Activated T-cell treated with anti-CD3 and anti-CD28 coated beads, Interleukin-2, amount 50 U/mL, for 72 hours (primary cell): ENCODE data around the gene ACTG1. TPM values are rescaled to one million over a fixed set of nuclear protein-coding genes. Genes with fewer than 3 reads are reported as not detected.
"Not testable (repeated sequence)": the region's sequence is repeated elsewhere in the genome, so short reads cannot be mapped to it uniquely, and the experiment has no call there.

ENCODE experiments used
- ATAC-seq, 2 donors: fragments of 150-1000 bp; cut with Tn5 transposase; replicated peaks in 1 of 2; 2 replicates each; pipeline ENCODE4 v1.10.0; 2021; ENCODE audit warnings: moderate library complexity in 2 of 2, mild to moderate bottlenecking in 1 of 2
- DNase-seq, 2 donors: peaks; one replicate each; pipeline ENCODE4 v3.0.0; 2021 to 2022; ENCODE audit warnings: mixed read lengths in 1 of 2
- H3K27ac Mint-ChIP-seq: one replicate; pipeline ENCODE4 v1.8.0; 2022; ENCODE audit warnings: mild to moderate bottlenecking, moderate library complexity, mixed read lengths
- H3K27me3 Mint-ChIP-seq: one replicate; pipeline ENCODE4 v1.8.0; 2022; ENCODE audit warnings: low read depth, mixed read lengths
- H3K36me3 Mint-ChIP-seq, 2 donors: one replicate each; pipeline ENCODE4 v1.8.0; 2022; ENCODE audit warnings: mixed read lengths in 2 of 2, mild to moderate bottlenecking in 1 of 2; ENCODE audit not compliant: insufficient read depth in 2 of 2
- H3K4me1 Mint-ChIP-seq: one replicate; pipeline ENCODE4 v1.8.0; 2022; ENCODE audit warnings: low read depth, mixed read lengths
- H3K4me3 Mint-ChIP-seq, 2 donors: one replicate each; pipeline ENCODE4 v1.8.0; 2022; ENCODE audit warnings: mild to moderate bottlenecking in 2 of 2, mixed read lengths in 2 of 2, moderate library complexity in 2 of 2
- H3K9me3 Mint-ChIP-seq, 2 donors: one replicate each; pipeline ENCODE4 v1.8.0; 2022; ENCODE audit warnings: mixed read lengths in 2 of 2
- total RNA-seq, 2 donors: library from RNA; stranded (reverse); gene quantifications; one replicate each; pipeline ENCODE4 v1.2.3, GENCODE V29; 2022

Gene ACTG1
- total RNA-seq, 2 donors from 2014 or later, result 3,862 to 3,966 TPM

DNA sequence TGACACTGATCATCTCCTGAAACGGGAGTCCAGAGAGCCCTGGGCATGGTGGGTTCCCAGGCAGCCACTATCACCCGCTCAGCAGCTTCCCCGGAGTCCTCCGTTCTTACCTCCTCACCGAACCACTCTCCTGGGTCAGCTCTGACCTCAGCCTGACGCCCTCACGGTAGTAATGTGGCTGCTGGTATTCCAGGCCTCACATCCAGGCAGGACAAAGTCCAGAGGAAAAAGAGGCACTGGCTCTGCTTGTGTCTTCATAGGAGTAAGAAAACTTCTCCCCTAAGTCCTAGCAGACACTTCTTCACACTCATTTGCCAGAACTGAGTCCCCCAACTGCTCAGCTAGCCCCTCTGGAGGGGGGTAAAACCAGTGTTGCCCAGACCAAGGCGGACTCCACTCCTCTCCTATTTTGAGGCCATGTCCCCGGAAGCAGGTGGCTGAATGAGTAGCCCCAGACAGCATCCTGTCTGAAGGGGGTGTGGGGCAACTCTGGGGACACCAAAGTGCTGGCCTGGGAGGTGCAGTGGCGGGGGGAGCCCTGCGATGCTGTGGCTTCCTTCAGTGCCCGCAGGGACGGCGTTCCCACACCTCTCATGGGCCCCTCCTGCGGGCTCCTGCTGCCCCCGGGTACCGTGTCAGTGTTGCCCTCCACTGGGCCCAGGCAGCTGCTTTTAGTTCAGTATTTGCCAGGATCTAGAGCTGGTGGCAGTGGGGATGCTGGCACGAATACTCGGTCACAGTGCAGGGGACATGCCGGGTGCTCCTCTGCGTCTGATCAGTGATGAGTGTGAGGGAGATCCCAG, 20.9 kb upstream of the ACTG1 start:
- Mint-ChIP-seq H3K4me3 (no peak overlapping the region), H3K27ac (no peak overlapping the region), H3K36me3 (peaks cover 0 to 1% of the 10 kb centered on the region in 2 donors), H3K9me3 (no peaks in the 10 kb centered on the region), H3K4me1 (no peaks in the 10 kb centered on the region), H3K27me3 (peaks cover 16% of the 10 kb centered on the region)
- DNase-seq (no peak), ATAC-seq (peak in 1 of 2 donors; percentile 13)

GRCh38 chr17:81532490-81533287, 20.1 kb upstream of the ACTG1 start:
- Mint-ChIP-seq H3K4me3 (no peak overlapping the region), H3K4me1 (no peaks in the 10 kb centered on the region), H3K27ac (no peak overlapping the region), H3K9me3 (no peaks in the 10 kb centered on the region), H3K36me3 (no peaks in the 10 kb centered on the region), H3K27me3 (peaks cover 16% of the 10 kb centered on the region)
- DNase-seq (no peak), ATAC-seq (no peak)

DNA sequence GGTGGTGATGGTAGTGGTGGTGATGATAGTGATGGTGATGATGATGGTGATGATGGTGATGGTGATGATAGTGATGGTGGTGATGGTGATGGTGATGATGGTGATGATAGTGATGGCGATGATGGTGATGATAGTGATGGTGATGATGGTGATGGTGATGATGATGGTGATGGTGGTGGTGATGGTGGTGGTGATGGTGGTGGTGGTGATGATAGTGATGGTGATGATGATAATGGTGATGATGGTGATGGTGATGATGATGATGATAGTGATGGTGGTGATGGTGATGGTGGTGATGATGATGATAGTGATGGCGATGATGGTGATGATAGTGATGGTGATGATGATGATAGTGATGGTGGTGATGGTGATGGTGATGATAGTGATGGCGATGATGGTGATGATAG, 19.4 kb upstream of the ACTG1 start:
- peaks cover 16% of the 10 kb centered on the region for H3K27me3 Mint-ChIP-seq
- not testable (repeated sequence) for ATAC-seq, DNase-seq, H3K27ac Mint-ChIP-seq, H3K36me3 Mint-ChIP-seq, H3K4me1 Mint-ChIP-seq, H3K4me3 Mint-ChIP-seq, H3K9me3 Mint-ChIP-seq

- not testable (repeated sequence) for ATAC-seq
Observed at GRCh38 chr17:81531013-81531412, 18.4 kb upstream of the ACTG1 start.

DNA sequence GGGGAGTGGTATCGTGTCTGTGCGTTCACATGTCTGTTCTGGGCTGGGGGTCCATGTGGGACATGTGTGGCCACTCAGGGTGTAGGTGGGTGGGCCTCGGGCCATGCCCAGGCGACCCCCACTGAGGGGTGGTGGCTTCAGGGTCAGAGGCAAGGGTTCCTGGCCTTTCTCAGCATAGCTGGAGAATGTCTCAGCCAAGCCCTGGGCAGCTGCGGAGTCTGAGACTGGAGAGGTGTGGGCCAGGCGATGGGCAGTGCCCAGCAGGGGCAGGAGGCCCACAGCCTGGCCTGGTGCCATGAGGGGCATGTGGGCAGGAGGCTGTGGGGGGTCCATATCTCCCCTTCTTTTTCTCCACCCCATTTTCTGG, 16.8 kb upstream of the ACTG1 start:
- H3K9me3 Mint-ChIP-seq, result no peaks in the 10 kb centered on the region

More at GRCh38 chr17:81531013-81531412, 18.4 kb upstream of the ACTG1 start:
- not testable (repeated sequence) for H3K36me3 Mint-ChIP-seq, H3K9me3 Mint-ChIP-seq, DNase-seq, H3K4me1 Mint-ChIP-seq, H3K4me3 Mint-ChIP-seq, H3K27ac Mint-ChIP-seq
- H3K27me3 Mint-ChIP-seq, result peaks cover 13% of the 10 kb centered on the region

GRCh38 chr17:81528651-81529436, 16.2 kb upstream of the ACTG1 start:
- no peaks in the 10 kb centered on the region for H3K4me1 Mint-ChIP-seq
- no peaks in the 10 kb centered on the region for H3K9me3 Mint-ChIP-seq
- DNase-seq, result no peak
- no peaks in the 10 kb centered on the region for H3K36me3 Mint-ChIP-seq
- H3K4me3 Mint-ChIP-seq, result no peak overlapping the region
- H3K27me3 Mint-ChIP-seq, result peaks cover 6% of the 10 kb centered on the region
- no peak for ATAC-seq
- no peak overlapping the region for H3K27ac Mint-ChIP-seq

More for the DNA sequence above, 16.8 kb upstream of the ACTG1 start:
- DNase-seq, result no peak
- Mint-ChIP-seq H3K27me3 (peaks cover 6% of the 10 kb centered on the region), H3K4me3 (no peak overlapping the region), H3K36me3 (no peaks in the 10 kb centered on the region), H3K27ac (no peak overlapping the region), H3K4me1 (no peaks in the 10 kb centered on the region)
- ATAC-seq, result no peak

GRCh38 chr17:81528384-81528650, 15.7 kb upstream of the ACTG1 start:
- no peak for DNase-seq
- ATAC-seq, result no peak
- no peak overlapping the region for H3K27ac Mint-ChIP-seq
- peaks cover 3% of the 10 kb centered on the region for H3K27me3 Mint-ChIP-seq
- H3K4me1 Mint-ChIP-seq, result no peaks in the 10 kb centered on the region
- H3K36me3 Mint-ChIP-seq, result no peaks in the 10 kb centered on the region
- no peak overlapping the region for H3K4me3 Mint-ChIP-seq
- no peaks in the 10 kb centered on the region for H3K9me3 Mint-ChIP-seq

DNA sequence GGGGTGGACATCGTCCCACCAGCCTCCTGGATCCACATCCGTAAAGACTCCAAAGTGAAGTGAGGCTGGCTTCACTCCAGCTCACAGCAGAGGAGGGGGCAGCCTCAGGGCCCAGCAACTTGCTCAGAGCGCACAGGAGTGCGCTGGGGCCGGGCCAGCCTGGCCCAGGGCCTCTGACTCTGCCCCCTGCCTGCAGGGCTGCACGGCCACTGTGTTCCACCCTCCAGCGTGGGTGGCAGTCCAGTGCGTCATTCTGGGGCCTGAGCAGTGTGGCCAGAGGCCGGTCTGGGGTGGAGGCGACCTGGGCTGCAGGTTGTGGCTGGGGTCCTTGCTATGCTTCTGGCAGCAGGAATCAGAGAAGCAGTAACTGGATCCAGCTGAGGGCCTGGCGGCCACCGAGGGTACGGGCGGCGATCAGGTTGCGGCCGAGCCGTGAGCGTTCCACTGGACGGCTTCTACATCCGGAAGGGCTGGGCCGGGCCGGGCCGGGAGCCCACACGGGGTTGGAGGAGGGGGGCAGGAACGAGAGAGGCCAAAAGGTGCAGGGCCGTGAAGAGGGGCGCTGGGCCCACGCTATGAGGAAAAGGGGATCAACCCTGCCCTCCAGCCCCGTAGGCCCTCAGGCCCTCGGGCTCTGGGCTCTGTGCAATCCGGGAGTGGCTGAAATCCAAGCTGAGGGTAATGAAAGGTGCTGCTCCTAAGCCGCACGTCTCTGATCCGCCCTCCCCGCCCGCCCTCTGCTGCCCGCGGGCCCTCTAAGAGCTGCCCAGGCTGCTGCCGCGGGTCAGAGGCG, 15.2 kb upstream of the ACTG1 start, which contains the start of gene FSCN2:
Gene FSCN2 (plus strand): TSS at position 787 of the 793 bp plus-strand sequence. CDS start 155 bp downstream, outside the sequence.
- Mint-ChIP-seq H3K4me3 (no peak within 1 kb of the TSS), H3K9me3 (no peaks in the 10 kb centered on the region), H3K27ac (no peak within 1 kb of the TSS), H3K27me3 (no peaks in the 10 kb centered on the region), H3K4me1 (no peaks in the 10 kb centered on the region), H3K36me3 (no peaks in the 10 kb centered on the region)
- ATAC-seq (no peak), DNase-seq (no peak)

DNA sequence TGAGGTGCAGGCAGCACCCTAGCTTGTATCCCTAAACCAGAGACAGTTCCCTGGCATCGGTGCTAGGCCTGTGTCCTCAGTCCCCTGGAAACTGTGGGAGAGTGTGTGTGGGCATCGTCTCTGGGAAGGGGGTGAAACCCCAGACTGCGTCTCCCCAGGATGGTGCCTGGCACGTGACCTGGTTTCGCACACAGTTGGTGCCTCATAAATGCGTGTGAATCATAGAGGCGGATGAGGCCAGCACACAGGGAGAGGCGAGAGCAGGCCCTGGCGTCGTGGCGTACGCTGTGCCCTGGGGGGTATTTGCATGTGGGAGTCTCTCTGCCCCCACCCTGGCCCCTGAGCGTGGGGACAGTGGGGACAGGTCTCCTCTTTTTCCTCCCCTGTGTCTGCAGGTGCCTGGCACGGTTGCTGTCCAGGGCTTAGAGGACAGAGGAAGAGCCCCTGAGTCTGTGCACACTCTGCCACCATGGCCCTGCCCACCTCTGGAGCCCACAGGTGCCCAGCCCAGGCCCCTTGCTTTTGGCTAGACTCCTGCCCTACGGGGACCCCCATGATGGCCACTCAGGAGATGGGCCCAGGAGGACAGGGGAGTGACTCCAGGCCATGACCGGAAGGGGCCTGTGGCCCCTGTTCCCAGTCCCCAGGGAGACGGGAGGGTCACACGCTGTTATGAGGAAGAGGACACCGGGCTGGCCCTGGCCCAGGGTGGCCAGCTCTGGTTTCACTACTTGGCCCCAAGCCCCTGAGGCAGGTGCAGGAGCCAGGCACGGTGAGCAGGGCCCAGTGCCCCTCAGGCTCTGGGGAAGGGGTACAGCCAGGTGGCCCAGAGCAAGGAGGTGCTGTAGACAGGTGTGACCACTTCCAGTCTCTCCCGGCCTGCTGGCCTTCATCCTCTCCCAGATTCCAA, 14.3 kb upstream of the ACTG1 start:
- Mint-ChIP-seq H3K36me3 (no peaks in the 10 kb centered on the region), H3K4me1 (no peaks in the 10 kb centered on the region), H3K27me3 (no peaks in the 10 kb centered on the region), H3K27ac (no peak overlapping the region), H3K9me3 (no peaks in the 10 kb centered on the region), H3K4me3 (no peak overlapping the region)
- ATAC-seq (peak in 1 of 2 donors; percentile 16), DNase-seq (no peak)

DNA sequence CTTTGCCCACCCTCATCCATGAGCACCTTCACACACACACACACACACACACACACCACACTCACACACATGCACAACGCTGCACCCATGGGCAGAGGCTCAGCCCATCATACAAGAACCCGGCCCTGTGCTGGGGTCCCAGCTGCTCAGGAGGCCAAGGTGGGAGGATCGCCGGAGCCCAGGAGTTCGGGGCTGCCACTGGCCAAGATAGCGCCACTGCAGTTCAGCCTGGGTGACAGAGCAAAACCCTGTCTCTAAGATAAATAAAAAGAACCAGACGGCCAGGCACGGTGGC, 12.2 kb upstream of the ACTG1 start:
- Mint-ChIP-seq H3K4me3 (no peak overlapping the region), H3K36me3 (no peaks in the 10 kb centered on the region), H3K9me3 (no peaks in the 10 kb centered on the region), H3K4me1 (no peaks in the 10 kb centered on the region), H3K27ac (no peak overlapping the region), H3K27me3 (no peaks in the 10 kb centered on the region)
- ATAC-seq, result no peak
- DNase-seq, result no peak

GRCh38 chr17:81524039-81524864, 11.7 kb upstream of the ACTG1 start:
- H3K27me3 Mint-ChIP-seq, result no peaks in the 10 kb centered on the region
- ATAC-seq, result no peak
- H3K4me1 Mint-ChIP-seq, result no peaks in the 10 kb centered on the region
- no peaks in the 10 kb centered on the region for H3K36me3 Mint-ChIP-seq
- no peak overlapping the region for H3K27ac Mint-ChIP-seq
- no peak for DNase-seq
- no peaks in the 10 kb centered on the region for H3K9me3 Mint-ChIP-seq
- H3K4me3 Mint-ChIP-seq, result no peak overlapping the region
